ENCODE measurements around the gene WWOX. TPM values are rescaled to one million over a fixed set of nuclear protein-coding genes. Genes with fewer than 3 reads are reported as not detected.

Gene WWOX
- total RNA-seq, 1 donor from 2014 or later = 28.2 TPM

DNA sequence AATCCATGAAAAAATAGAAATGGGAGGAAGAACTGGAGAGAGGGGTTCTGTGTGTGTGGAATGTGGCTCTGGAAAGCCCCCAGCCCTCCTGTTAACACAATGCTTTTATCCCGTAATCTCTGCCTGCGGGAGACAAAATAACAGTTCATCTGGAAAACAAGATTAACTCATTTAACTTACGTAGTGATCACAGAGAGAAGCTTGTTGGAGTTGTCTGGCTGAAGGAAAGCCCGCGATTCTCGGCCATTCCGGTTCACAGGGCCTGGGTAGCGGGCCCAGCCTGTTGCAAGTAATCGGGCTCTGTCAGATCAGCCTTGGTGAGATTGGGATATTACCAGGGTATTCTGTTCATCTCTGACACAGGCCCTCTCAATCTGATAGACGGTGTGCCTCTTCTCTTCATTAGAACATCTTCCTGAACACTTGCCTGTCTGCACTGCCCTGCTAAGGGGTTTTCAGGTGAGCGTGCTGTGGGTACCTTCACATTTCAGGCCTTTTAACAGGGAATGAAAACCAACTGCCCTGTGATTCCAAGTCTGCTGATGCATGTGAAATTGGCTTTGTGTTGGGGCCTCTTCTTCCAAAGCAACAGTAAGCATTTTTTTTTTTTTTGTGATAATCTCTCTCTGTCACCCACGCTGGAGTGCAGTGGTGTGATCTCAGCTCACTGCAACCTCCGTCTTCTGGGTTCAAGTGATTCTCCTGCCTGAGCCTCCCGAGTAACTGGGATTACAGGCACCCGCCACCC, 609.9 kb downstream of the WWOX start:
- no peak for DNase-seq (ENCODE audit: extremely low spot score, unreplicated experiment)
- Mint-ChIP-seq H3K36me3 (peaks cover 3% of the 10 kb centered on the region), H3K9me3 (peaks cover 5% of the 10 kb centered on the region), H3K4me1 (ENCODE audit: unreplicated experiment) (peaks cover 17% of the 10 kb centered on the region), H3K4me3 (no peak overlapping the region), H3K27ac (no peak overlapping the region), H3K27me3 (peaks cover 2% of the 10 kb centered on the region)
- TF ChIP-seq, protein P1, sequence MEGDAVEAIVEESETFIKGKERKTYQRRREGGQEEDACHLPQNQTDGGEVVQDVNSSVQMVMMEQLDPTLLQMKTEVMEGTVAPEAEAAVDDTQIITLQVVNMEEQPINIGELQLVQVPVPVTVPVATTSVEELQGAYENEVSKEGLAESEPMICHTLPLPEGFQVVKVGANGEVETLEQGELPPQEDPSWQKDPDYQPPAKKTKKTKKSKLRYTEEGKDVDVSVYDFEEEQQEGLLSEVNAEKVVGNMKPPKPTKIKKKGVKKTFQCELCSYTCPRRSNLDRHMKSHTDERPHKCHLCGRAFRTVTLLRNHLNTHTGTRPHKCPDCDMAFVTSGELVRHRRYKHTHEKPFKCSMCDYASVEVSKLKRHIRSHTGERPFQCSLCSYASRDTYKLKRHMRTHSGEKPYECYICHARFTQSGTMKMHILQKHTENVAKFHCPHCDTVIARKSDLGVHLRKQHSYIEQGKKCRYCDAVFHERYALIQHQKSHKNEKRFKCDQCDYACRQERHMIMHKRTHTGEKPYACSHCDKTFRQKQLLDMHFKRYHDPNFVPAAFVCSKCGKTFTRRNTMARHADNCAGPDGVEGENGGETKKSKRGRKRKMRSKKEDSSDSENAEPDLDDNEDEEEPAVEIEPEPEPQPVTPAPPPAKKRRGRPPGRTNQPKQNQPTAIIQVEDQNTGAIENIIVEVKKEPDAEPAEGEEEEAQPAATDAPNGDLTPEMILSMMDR (conservative IDR thresholded peaks at IDR 0.05) = no peak

DNA sequence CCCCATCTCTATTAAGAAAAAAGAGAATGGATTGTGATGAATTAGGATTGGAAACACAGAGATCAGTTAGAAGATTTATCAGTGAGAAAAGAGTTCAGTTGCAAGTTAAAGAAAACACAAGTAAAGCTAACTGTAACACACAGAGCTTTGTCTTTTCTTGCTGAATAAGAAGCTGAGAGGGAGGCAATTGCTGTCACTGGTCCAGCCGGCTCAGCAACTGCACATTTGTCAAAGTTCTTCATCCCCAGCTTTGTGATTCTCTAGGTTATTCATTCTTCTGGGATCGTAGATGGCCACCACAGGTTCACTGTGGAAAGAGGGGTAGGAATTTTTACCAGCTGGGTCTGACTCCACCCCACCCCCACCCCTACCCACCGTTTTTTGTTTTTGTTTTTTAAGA, 615.7 kb downstream of the WWOX start:
- no peaks in the 10 kb centered on the region for H3K27me3 Mint-ChIP-seq

DNA sequence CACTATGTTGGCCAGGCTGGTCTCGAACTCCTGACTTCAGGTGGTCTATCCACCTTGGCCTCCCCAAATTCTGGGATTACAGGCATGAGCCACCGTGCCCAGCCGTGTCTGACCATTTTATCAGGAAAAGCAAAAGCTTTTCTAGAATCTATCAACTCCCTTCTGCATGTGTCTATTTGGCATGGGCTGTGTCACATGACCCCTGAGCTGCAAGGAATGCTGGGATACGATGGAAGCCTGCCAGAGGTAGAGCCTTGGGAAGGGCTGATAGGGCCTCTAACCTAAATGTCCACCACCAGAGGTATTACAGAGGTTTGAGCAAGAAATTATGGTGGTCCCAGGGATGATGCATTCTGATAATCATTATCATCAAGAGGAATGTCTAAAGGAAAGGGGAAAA, 616.2 kb downstream of the WWOX start:
- TF ChIP-seq, protein P1 (conservative IDR thresholded peaks at IDR 0.05) = no peak
- Mint-ChIP-seq H3K27ac (no peak overlapping the region), H3K9me3 (no peaks in the 10 kb centered on the region), H3K36me3 (no peaks in the 10 kb centered on the region), H3K27me3 (no peaks in the 10 kb centered on the region), H3K4me1 (ENCODE audit: unreplicated experiment) (no peaks in the 10 kb centered on the region), H3K4me3 (no peak overlapping the region)
- no peak for DNase-seq (ENCODE audit: extremely low spot score, unreplicated experiment)

More for the DNA sequence above, 615.7 kb downstream of the WWOX start:
- H3K27ac Mint-ChIP-seq = no peak overlapping the region
- H3K4me3 Mint-ChIP-seq = no peak overlapping the region
- no peaks in the 10 kb centered on the region for H3K4me1 Mint-ChIP-seq (ENCODE audit: unreplicated experiment)
- TF ChIP-seq, protein P1 (conservative IDR thresholded peaks at IDR 0.05) = no peak
- no peaks in the 10 kb centered on the region for H3K9me3 Mint-ChIP-seq
- H3K36me3 Mint-ChIP-seq = no peaks in the 10 kb centered on the region
- no peak for DNase-seq (ENCODE audit: extremely low spot score, unreplicated experiment)

DNA sequence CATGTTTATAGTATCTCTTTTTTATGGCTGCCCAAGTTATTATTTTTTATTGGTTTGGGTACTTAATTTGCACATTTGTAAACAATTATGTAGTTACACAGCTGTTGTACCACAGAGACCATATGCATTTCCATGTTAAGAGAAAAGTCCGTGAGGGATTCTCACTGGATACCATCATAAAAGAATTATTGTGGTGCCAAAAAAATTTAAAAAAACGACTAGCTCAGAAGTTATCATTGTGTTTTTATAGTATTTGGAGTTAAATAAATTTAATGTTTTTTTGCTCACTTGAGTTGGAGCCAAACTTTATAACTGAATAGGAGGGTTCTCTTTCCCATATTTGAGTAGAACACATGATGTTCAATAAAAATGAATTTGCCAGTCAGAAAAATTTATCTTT, 618.7 kb downstream of the WWOX start:
- Mint-ChIP-seq H3K27ac (no peak overlapping the region), H3K9me3 (no peaks in the 10 kb centered on the region)
- TF ChIP-seq, protein P1 (conservative IDR thresholded peaks at IDR 0.05) = no peak

DNA sequence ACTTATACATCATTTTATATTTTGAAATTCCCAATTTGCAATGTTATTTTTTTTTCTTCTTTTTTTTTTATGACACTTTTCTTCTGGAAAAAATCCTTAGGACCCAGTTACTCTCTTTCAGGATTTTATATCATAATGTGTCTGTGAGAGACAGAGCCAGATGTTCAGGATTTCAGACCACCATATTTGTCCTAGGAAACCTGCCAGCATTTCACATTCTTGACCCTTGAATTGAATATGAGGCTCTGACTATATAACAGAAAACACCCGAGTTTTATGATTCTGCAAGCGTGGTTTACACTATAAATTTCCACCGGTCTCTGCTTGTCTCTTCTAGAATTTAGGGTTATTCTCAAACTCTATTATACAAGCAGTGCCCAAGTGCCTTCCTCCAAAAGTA, 621.0 kb downstream of the WWOX start:
- TF ChIP-seq, protein P1 (conservative IDR thresholded peaks at IDR 0.05) = no peak
- Mint-ChIP-seq H3K9me3 (no peaks in the 10 kb centered on the region), H3K36me3 (no peaks in the 10 kb centered on the region), H3K27me3 (no peaks in the 10 kb centered on the region), H3K4me3 (no peak overlapping the region), H3K27ac (no peak overlapping the region), H3K4me1 (ENCODE audit: unreplicated experiment) (no peaks in the 10 kb centered on the region)
- DNase-seq (ENCODE audit: extremely low spot score, unreplicated experiment) = no peak

More for the DNA sequence above, 618.7 kb downstream of the WWOX start:
- DNase-seq (ENCODE audit: extremely low spot score, unreplicated experiment) = no peak
- Mint-ChIP-seq H3K4me1 (ENCODE audit: unreplicated experiment) (no peaks in the 10 kb centered on the region), H3K4me3 (no peak overlapping the region), H3K36me3 (no peaks in the 10 kb centered on the region), H3K27me3 (no peaks in the 10 kb centered on the region)
